PC-3 (cell line): ENCODE results near the gene CIAPIN1. TPM values are rescaled to one million over a fixed set of nuclear protein-coding genes. Genes with fewer than 3 reads are reported as not detected.

Experiments
- ATAC-seq: fragments of 200-7000 bp; cut with Tn5 transposase; 2 replicates; pipeline ENCODE4 v1.9.1; 2020; ENCODE audit warnings: mild to moderate bottlenecking, moderate library complexity
- BruUV-seq: library from RNA; stranded (reverse); fragments of 400-500 nt; replicated peaks from 2 replicates; lab custom pipeline; 2021; lab: Mats Ljungman, UMichigan
- CTCF ChIA-PET: fragments of 300-600 bp; sonication (Branson Sonifier 250); formaldehyde crosslinking; loops from one replicate; lab custom pipeline; 2022; ENCODE audit warnings: antibody characterized with exemption; lab: Charles Lee
- POLR2A ChIA-PET: fragments of 300-600 bp; sonication (Branson Sonifier 250); formaldehyde crosslinking; loops from one replicate; lab custom pipeline; 2022; ENCODE audit warnings: antibody characterized with exemption; ENCODE audit not compliant: unreplicated experiment; lab: Charles Lee
- DNase-seq: peaks from one replicate; pipeline ENCODE4 v3.0.0-alpha.2; 2015
- H2AFZ ChIP-seq: fragments of 300-600 bp; sonication (generic); 2 replicates; pipeline ENCODE4 v1.6.0; 2016; ENCODE audit warnings: antibody characterized with exemption, low read length
- H3F3A ChIP-seq: fragments of 300-600 bp; sonication (generic); one replicate; pipeline ENCODE4 v1.6.0; 2017; ENCODE audit warnings: antibody characterized with exemption, low read length, control low read depth, mild to moderate bottlenecking; ENCODE audit not compliant: unreplicated experiment
- H3K27ac ChIP-seq: fragments of 300-600 bp; sonication (generic); 2 replicates; pipeline ENCODE4 v1.5.1; 2016; ENCODE audit warnings: mild to moderate bottlenecking, low read length
- H3K27me3 ChIP-seq: fragments of 300-600 bp; sonication (generic); 2 replicates; pipeline ENCODE4 v1.6.1; 2016; ENCODE audit warnings: low read length, mixed read lengths
- H3K36me3 ChIP-seq: fragments of 300-600 bp; sonication (generic); 2 replicates; pipeline ENCODE4 v1.6.1; 2016; ENCODE audit warnings: low read depth, mixed run types, low read length, mixed read lengths
- H3K4me1 ChIP-seq: fragments of 300-600 bp; sonication (generic); 2 replicates; pipeline ENCODE4 v1.5.1; 2016; ENCODE audit warnings: low read length; ENCODE audit not compliant: insufficient read depth
- H3K4me2 ChIP-seq: fragments of 300-600 bp; sonication (generic); 2 replicates; pipeline ENCODE4 v1.6.0; 2016; ENCODE audit warnings: low read length
- H3K4me3 ChIP-seq: fragments of 300-600 bp; sonication (generic); 2 replicates; pipeline ENCODE4 v1.5.1; 2016; ENCODE audit warnings: mild to moderate bottlenecking, low read length, mixed read lengths
- H3K79me2 ChIP-seq: fragments of 300-600 bp; sonication (generic); 2 replicates; pipeline ENCODE4 v1.6.1; 2017; ENCODE audit warnings: low read length, mixed read lengths
- H3K9ac ChIP-seq: fragments of 300-600 bp; sonication (generic); 2 replicates; pipeline ENCODE4 v1.6.0; 2016; ENCODE audit warnings: mild to moderate bottlenecking, low read length
- H3K9me2 ChIP-seq: fragments of 300-600 bp; sonication (generic); replicated peaks from 2 replicates; pipeline ENCODE4 v1.6.1; 2016; ENCODE audit warnings: mixed run types, low read length, mixed read lengths
- H3K9me3 ChIP-seq: fragments of 300-600 bp; sonication (generic); 2 replicates; pipeline ENCODE4 v1.6.1; 2016; ENCODE audit warnings: low read length, mixed read lengths
- H4K20me1 ChIP-seq: fragments of 300-600 bp; sonication (generic); 2 replicates; pipeline ENCODE4 v1.6.1; 2016; ENCODE audit warnings: low read length, mixed read lengths
- EZH2 ChIP-seq: fragments of 300-600 bp; sonication (generic); IDR thresholded peaks from one replicate; pipeline ENCODE4 v1.6.1; 2017; ENCODE audit warnings: antibody characterized with exemption, mild to moderate bottlenecking, low read length; ENCODE audit not compliant: unreplicated experiment
- EZH2phosphoT487 ChIP-seq: fragments of 300-600 bp; sonication (generic); IDR thresholded peaks from 2 replicates; pipeline ENCODE4 v1.6.1; 2018; ENCODE audit warnings: mild to moderate bottlenecking, antibody characterized with exemption, low read length, borderline replicate concordance
- intact Hi-C: fragments of 100-400 bp; cut with micrococcal nuclease; formaldehyde crosslinking; loops from 2 replicates; pipeline ENCODE4 v1.9.0; 2023
- total RNA-seq: library from RNA; depleted of rRNA; stranded (reverse); fragments of >200 nt; gene quantifications from 2 replicates; pipeline ENCODE4 v1.2.3, GENCODE V29; 2014
- TF ChIP-seq, protein P1 (sequence below): fragments of 300-600 bp; sonication (generic); conservative IDR thresholded peaks from 2 replicates; pipeline ENCODE4 v1.5.1; 2017; ENCODE audit warnings: antibody characterized with exemption, low read depth, mild to moderate bottlenecking, low read length

Gene CIAPIN1
- total RNA-seq, 1 experiment from 2014 or later = 48.6 TPM

DNA sequence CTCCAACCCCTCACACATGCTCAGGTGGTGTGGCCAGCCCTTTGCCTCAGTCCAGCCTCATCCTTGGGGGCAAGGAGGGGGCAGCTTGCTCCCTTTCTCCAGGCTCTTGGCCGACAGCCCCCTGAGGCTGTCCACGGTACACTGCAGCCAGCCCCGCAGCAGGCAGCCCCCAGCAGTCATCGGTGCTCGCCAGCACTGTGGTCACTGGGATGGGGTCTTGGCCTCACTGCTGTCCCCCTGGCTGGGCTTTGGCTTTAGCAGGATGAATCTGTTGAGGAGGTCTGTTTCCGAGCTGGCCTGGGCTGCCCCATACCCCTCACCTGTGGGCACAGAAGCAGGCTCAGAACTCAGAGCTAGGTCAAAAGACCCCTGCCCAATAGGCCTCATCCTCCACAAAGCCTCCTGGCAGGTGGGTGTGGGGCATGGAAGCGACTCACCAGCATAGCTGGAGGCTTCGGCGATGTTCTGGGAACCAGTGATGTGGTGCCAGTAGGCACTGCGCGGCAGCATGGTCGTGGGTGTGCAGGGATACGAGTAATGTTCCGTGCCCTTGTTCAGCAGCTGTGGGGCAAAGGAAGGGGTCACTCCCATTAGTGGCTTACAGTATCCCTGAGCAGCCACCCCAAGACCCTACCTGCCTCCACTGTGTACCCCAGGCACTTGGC lies 26.1 kb upstream of the CIAPIN1 start:
- BruUV-seq = no TSS peak
- Histone ChIP-seq H3K4me2 (no peak overlapping the region), H3K4me1 (no peaks in the 10 kb centered on the region)

DNA sequence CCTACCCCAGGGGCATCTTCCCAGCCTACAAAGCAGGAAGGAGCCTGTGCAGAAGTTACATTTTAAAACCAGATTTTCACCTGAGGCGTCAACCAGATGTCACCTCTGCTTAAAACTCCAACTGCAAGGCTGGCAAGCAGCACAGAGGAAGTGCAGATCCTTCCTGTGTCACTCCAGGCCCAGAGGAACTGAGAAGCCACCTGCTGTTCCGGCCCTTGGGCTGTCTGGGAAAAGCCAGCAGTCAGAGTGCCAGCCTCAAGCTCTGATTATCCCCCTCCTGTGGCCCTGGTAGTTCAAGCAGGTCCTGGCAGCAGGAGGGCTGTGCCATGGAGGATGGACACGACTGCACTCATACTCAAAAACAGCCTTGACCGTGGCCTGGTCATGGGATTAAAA lies 25.5 kb upstream of the CIAPIN1 start:
- no TSS peak for BruUV-seq
- no peak overlapping the region for H3K27ac ChIP-seq
- H3F3A ChIP-seq = no peaks in the 10 kb centered on the region

More for the DNA sequence above, 26.1 kb upstream of the CIAPIN1 start:
- ChIA-PET POLR2A (no interaction called here), CTCF (no interaction called here)
- H3K79me2 ChIP-seq = no peaks in the 10 kb centered on the region
- H3K9me2 ChIP-seq = no peaks in the 10 kb centered on the region
- intact Hi-C loops = no loop called here
- TF ChIP-seq EZH2 (no peak), EZH2phosphoT487 (no peak)
- TF ChIP-seq, protein P1, sequence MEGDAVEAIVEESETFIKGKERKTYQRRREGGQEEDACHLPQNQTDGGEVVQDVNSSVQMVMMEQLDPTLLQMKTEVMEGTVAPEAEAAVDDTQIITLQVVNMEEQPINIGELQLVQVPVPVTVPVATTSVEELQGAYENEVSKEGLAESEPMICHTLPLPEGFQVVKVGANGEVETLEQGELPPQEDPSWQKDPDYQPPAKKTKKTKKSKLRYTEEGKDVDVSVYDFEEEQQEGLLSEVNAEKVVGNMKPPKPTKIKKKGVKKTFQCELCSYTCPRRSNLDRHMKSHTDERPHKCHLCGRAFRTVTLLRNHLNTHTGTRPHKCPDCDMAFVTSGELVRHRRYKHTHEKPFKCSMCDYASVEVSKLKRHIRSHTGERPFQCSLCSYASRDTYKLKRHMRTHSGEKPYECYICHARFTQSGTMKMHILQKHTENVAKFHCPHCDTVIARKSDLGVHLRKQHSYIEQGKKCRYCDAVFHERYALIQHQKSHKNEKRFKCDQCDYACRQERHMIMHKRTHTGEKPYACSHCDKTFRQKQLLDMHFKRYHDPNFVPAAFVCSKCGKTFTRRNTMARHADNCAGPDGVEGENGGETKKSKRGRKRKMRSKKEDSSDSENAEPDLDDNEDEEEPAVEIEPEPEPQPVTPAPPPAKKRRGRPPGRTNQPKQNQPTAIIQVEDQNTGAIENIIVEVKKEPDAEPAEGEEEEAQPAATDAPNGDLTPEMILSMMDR = no peak
- H3F3A ChIP-seq = no peaks in the 10 kb centered on the region
- H3K9ac ChIP-seq = no peak overlapping the region
- DNase-seq (no peak), ATAC-seq (no peak)
- no peaks in the 10 kb centered on the region for H4K20me1 ChIP-seq
- peaks cover 28% of the 10 kb centered on the region; the same call in 1 of the 2 replicates for H3K36me3 ChIP-seq
- H3K4me3 ChIP-seq = no peak overlapping the region
- H3K27me3 ChIP-seq = no peaks in the 10 kb centered on the region
- H3K27ac ChIP-seq = no peak overlapping the region
- H2AFZ ChIP-seq = no peak overlapping the region
- no peaks in the 10 kb centered on the region for H3K9me3 ChIP-seq

More for the DNA sequence above, 25.5 kb upstream of the CIAPIN1 start:
- CTCF ChIA-PET = no interaction called here
- Histone ChIP-seq H3K79me2 (no peaks in the 10 kb centered on the region), H3K27me3 (no peaks in the 10 kb centered on the region), H2AFZ (no peak overlapping the region), H3K36me3 (peaks cover 30% of the 10 kb centered on the region; the same call in 1 of the 2 replicates), H3K4me1 (no peaks in the 10 kb centered on the region), H3K4me3 (no peak overlapping the region), H3K9ac (no peak overlapping the region), H3K9me2 (no peaks in the 10 kb centered on the region), H3K4me2 (no peak overlapping the region), H3K9me3 (no peaks in the 10 kb centered on the region), H4K20me1 (no peaks in the 10 kb centered on the region)
- TF ChIP-seq EZH2phosphoT487 (no peak), EZH2 (no peak)
- TF ChIP-seq, protein P1 = no peak
- ATAC-seq (peak; percentile 31), DNase-seq (no peak)
- intact Hi-C loops = no loop called here
- POLR2A ChIA-PET = interaction anchor here (0.7 kb wide), 1 partner anchor 40 kb away, joined by 4 read pairs; no protein-coding TSS in a partner anchor
